Activated CD4-positive, alpha-beta T cell treated with anti-CD3 and anti-CD28 coated beads for 48 hours (primary cell): ENCODE results near the gene KIAA1328.
"Not testable (repeated sequence)": the region's sequence is repeated elsewhere in the genome, so short reads cannot be mapped to it uniquely, and the experiment has no call there.

Experiments
- DNase-seq: peaks from one replicate; pipeline ENCODE4 v3.0.0-alpha.2; 2020

The KIAA1328 gene

GRCh38 chr18:36888778-36889177 lies 59.9 kb downstream of the KIAA1328 start:
- no peak for DNase-seq

DNA sequence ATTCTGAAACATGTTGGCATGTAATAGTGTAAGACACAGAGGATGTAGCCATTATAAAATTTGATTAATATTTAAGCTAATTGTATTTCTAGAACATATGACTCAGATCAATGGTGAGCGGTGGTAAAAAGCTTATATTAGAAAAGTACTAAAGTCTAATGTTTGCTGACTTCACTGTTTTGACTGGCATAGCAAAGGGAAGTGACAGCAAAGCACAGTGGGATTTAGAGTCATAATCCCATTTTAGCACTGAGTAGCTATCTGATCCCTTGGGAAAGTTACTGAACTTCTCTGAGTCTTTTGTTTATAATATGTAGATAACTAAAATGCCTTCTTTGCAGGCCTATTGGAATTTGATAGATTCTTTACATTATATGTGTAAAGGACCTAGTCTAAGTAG lies 60.4 kb downstream of the KIAA1328 start:
- no peak for DNase-seq

- DNase-seq, result no peak
These were observed 60.8 kb downstream of the KIAA1328 start for GRCh38 chr18:36889742-36890141.

DNA sequence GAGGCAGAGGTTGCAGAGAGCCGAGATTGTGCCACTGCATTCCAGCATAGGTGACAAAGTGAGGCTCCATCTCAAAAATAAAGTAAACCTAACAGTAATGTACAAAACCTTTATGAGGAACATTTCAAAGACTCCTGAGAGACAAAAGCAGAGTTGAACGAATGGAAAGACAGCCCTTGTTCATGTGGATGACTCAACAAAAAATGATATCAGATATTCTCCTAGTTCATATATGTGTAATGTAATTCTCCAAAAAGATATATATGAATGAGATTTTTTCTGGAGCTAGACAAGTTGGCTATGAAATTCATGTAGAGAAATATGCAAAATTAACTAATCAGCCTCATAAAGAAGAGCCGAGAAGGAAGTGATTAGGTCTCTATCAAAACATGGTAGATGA lies 61.7 kb downstream of the KIAA1328 start:
- DNase-seq, result no peak

DNA sequence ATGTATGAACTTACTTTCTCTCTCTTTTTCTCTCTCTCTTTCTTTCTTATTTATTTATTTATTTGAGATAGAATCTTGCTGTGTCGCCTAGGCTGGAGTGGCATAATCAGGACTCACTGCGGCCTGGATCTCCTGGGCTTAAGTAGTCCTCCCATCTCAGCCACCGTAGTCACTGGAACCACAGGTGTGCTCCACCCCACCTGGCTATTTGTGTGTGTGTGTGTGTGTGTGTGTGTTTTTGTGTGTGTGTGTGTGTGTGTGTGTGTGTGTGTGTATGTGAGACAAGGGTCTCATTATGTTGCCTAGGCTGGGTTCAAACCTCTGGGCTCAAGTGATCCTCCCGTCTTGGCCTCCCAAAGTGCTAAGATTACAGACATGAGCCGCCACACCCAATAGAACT lies 64.3 kb downstream of the KIAA1328 start:
- DNase-seq, result no peak

- DNase-seq, result no peak
These were observed 66.7 kb downstream of the KIAA1328 start for GRCh38 chr18:36895606-36896005.

- no peak for DNase-seq
These were observed 68.3 kb downstream of the KIAA1328 start for GRCh38 chr18:36897253-36897652.

- DNase-seq, result no peak
These were observed 70.4 kb downstream of the KIAA1328 start for GRCh38 chr18:36899289-36899688.

DNA sequence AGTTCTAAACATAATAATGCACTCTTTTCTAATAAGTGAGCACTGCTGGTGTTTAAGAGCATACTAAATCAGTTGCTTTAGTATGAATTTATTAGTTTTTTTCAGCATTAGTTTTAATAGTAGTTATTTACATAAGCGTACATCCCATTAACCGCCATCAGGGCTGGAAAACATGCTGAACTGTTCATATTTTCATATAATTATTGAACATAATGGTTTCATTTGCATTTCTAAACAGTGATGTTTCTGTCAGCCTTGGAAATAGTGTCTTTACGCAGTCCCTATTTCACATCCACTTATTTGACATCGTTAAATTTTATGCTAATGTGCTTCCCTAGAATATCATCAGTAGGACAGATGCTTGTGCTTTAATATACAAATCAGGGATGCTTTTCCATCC lies 71.5 kb downstream of the KIAA1328 start:
- no peak for DNase-seq

DNA sequence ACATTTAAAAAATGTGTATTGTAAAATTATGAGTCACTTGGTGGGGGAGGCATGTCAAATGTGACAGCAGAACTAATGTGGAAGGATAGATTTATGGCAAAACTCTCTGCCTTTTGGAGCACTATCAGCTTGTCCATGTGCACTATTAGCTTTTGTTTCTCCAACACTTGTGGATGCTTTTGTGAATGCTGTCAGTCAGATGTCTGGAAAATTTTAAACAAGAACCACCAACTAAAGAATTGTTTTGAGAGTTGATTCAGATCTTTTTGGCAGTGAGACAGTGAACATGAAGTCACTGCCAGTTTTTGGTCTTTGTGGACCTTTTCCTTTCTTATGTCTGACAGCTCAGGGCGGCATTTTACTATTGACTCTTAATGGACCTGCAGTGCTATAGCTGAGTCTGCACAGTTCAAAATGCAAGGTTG lies 72.4 kb downstream of the KIAA1328 start:
- DNase-seq, result no peak

- no peak for DNase-seq
These were observed 74.4 kb downstream of the KIAA1328 start for GRCh38 chr18:36903215-36903928.

DNA sequence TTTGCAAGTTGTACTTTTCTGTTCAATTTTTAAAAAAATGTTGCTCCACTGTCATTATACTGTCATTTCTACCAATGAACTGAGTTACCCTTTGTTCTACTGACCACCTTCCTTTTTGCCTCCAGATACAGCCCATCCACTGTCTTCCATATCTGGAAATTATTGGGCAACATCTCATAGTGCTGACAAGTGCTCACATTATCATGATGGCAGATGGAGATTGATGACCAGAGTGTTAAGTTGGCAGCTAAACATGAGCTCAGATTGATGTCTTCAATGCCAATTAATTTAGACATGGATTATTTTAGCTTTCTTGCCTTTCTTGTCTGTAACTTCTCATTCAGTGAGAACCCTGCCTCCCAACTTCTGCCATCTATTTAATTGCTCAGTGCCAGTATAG lies 76.6 kb downstream of the KIAA1328 start:
- no peak for DNase-seq

DNA sequence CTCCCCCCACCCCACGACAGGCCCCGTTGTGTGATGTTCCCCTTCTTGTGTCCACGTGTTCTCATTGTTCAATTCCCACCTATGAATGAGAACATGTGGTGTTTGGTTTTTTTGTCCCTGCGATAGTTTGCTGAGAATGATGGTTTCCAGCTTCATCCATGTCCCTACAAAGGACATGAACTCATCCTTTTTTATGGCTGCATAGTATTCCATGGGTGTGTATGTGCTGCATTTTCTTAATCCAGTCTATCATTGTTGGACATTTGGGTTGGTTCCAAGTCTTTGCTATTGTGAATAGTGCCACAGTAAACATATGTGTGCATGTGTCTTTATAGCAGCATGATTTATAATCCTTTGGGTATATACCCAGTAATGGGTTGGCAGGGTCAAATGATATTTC lies 80.4 kb downstream of the KIAA1328 start:
- DNase-seq, result not testable (repeated sequence)

DNA sequence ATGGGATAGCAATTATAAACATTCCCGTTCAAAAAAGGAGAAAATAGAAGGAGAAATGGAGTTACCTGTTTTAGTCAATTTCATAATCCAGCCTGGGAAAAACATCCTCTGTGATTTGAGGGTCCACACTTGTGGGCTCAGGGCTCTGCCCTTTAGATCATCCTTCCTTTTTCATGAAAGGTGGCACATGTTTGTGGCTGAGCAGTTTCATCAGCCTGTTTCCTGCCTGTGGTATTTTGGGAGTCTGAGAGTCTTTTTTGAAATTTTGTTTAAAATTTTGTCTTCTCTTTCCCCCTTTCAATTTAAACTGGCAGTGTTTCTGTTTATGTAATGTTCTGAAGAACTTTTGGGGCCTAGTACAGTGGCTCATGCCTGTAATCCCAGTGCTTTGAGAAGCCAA lies 84.0 kb downstream of the KIAA1328 start:
- no peak for DNase-seq

DNA sequence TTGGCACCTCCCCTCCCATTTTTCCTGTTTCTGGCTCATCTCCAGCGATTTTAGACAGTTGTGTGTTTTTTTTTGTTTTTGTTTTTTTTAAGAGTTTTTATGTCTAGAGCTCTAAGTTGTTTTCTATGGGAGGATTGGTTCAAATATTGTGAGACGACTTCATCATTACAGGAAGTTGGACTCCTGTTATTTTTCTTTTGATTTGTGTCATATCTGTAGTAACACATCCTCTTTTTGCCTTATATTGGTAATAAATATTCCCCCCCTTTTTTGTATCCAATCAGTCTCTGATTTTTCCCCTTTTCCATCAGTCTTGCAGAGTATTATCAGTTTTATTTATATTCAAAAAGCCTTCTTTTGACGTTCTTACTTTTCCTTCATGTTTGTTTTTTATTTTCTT lies 89.0 kb downstream of the KIAA1328 start:
- DNase-seq, result no peak

- DNase-seq, result no peak
These were observed 100.7 kb downstream of the KIAA1328 start for GRCh38 chr18:36929601-36930000.

DNA sequence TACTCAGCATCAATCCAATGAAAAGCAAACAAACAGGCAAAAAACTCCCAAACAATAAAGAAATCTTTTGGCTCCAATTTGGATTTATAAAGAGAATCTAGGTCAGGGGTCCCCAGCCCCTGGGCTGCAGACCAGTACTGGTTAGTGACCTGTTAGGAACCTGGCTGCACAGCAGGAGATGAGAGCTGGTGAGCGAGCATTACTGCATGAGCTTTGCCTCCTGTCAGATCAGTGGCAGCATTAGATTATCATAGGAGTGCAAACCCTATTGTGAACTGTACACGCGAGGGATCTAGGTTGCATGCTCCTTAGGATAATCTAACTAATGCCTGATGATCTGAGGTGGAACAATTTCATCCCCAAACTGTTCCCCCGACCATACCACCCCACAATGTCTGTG lies 102.2 kb downstream of the KIAA1328 start:
- DNase-seq, result no peak

GRCh38 chr18:36933552-36933951 lies 104.6 kb downstream of the KIAA1328 start:
- no peak for DNase-seq

DNA sequence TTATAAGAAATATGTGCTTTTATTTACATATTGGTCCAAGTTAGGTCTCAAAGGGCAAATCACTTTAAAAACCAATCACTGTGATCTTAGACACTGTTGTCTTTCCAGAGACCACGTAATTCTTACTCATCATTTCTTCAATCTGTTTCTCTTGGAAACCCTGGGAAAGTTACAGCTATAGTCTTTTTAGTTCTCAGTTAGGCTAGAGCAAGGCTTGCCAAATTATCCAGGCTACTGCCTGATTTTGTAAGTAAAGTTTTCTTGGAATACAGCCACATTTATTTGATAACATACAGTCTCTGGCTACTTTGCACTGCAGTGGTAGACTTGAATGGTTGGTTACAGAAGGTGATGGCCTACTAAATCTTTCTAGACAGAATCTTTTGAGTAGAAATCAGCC lies 106.0 kb downstream of the KIAA1328 start:
- DNase-seq, result no peak

DNA sequence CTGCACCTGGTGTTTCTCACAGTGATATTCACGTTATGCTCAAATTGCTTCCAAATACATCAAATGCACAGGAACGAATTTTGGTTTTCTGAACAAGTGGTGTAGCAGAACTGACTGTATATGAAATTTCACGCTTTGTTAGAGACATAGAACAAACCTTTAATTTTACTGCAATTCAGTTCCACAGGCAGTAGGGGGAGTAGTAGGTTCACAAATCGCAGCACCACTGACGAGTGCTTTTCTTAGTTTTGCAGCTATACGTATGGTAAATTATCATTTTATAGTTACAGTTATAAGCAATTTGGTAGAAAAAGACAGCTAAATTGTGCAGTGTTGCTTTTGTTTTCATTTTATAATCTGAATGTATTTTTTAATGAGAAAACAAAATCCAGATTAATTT lies 113.3 kb downstream of the KIAA1328 start:
- peak; percentile 4 for DNase-seq

- no peak for DNase-seq
These were observed 119.0 kb downstream of the KIAA1328 start for GRCh38 chr18:36947820-36948348.

- DNase-seq, result no peak
These were observed 121.4 kb downstream of the KIAA1328 start for GRCh38 chr18:36950282-36950681.

DNA sequence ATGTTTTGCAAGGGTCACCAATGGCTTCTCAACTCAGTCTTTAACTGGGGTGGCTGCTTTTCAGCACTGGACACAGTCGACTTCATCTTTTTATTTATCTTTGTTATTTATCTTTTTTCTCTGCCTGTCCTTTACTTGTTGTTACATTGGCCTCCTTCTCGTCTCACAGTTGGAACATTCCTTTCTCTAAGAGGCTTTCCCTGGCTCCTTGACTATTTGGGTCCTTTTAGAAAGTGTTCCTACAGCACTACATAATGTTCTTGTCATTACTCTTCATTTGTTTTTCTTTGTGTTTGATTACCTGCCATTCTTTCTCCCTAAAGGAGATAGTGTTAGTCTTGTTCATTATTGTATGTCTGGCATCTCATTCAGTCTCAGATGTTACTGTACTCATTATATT lies 122.0 kb downstream of the KIAA1328 start:
- no peak for DNase-seq

- no peak for DNase-seq
These were observed 124.1 kb downstream of the KIAA1328 start for GRCh38 chr18:36953047-36953446.

DNA sequence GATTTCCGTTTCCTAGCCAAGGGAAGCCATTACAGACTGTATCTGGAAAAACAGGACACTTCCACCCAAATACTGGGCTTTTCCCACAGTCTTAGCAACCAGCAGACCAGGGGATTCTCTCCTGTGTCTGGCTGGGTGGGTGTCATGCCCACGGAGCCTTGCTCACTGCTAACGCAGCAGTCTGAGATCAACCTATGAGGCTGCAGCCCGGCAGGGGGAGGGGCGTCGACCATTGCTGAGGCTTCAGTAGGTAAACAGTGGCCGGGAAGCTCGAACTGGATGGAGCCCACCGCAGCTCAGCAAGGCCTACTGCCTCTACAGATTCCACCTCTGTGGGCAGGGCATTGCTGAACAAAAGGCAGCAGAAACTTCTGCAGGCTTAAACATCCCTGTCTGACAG lies 131.1 kb downstream of the KIAA1328 start:
- DNase-seq, result no peak
